NCI-H1694 treated with DMSO at 0.1 percent for 48 hours (cell line): ENCODE data around the gene MAN2A1.

Experiments used
- DNase-seq: peaks from one replicate; lab custom pipeline; 2025; lab: John Stamatoyannopoulos, UW

MAN2A1 gene

DNA sequence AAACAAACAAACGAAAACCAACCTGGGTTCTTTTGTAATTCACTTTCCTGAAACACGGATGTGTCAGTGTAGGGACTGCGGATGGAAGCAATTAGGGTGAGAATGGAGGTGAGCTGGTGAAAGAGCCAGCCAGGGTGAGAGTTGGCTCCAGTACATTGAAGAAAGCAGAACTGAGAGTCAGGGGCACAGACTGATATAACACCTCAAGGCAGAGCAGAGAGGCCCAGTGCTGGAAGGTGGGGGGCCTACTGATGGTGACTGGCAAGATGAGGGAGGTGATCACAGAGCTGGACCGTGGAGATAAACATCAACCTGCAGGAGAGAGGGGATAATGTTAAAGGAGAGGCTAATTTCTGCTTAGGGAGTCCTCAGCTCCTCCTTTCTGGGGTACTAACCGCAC is 221.1 kb downstream of the MAN2A1 start:
- no peak for DNase-seq

DNA sequence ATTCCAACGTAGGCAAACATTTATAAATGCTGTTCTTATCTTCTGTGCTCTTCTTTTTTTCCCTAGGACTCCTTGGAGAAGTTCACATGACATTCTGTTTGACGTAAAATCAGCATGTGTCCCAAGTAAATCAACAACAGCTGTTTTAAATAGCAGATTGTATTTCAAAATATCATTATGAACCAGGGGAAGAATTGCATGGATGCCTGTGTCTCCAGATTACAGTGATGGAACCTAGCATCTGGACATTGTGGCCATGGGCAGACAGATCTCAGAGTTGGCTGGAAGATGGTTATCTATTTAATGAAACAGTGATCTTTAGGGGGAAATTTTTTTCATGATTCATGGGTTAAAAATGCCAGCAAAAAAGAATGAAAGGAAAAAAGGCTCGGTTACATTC is 222.0 kb downstream of the MAN2A1 start:
- no peak for DNase-seq

DNA sequence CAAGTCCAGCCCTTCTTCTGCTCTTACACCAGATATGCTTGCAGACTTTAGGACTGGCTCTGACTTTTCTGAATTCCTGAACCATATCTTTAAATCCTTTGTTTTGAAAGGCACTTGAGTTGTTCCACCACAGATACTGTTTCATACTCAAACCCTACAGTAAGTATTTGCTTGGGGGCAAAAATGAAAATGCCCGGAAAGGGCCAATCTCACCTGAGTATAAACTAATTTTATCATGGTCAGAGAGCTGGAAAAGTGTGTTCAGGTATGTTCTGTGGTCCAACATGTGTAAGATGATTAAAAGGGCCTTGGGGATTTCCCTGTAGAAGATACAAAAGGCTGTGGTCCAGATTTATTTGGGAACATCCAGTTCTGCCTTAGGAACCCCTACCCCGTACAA is 225.2 kb downstream of the MAN2A1 start:
- no peak for DNase-seq

DNA sequence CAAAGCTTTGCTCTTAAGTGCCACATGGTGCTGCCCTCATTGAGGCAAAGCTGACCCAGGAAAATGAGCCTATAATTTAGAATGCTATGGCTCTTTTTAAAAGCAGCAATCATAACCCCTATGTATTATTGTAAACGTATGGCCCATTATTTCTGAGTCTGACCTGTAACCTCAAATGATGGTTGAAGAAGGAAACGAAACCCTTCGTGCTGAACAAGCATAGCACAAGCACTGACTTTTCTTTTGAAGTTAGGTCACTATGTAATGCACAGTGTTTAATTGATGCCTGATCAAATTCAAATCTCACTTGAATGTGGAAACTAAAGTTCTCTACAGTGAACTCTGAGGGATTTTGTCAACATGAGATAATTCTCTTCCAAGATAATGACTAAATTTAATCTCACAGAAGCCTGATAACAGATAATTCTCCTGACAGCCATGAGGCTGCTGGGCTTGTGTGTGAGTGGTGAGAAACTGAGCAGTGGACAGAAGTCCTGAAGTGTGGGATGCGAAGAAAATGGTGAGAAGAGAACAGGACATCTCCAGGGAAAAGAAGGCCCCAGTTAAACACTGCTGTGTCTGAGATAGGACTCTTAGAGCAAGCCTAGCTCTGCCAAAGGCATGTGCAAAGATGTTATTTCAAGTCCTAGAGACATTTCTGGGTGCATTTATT is 226.9 kb downstream of the MAN2A1 start:
- no peak for DNase-seq
